ENCODE data around the gene S100A4. TPM values are rescaled to one million over a fixed set of nuclear protein-coding genes. Genes with fewer than 3 reads are reported as not detected.

S100A4 gene
- total RNA-seq, 1 donor: 793 TPM

- H3K4me1 ChIP-seq (ENCODE audit: insufficient read depth, low read length): peaks cover 43% of the 10 kb centered on the region
- H3K9me3 ChIP-seq (ENCODE audit: low read depth, low read length): no peaks in the 10 kb centered on the region
- no peaks in the 10 kb centered on the region for H3K27me3 ChIP-seq (ENCODE audit: insufficient read depth, low read length)
- H3K4me3 ChIP-seq (ENCODE audit: low read length): no peak overlapping the region
Observed at GRCh38 chr1:153519242-153519641, 26.4 kb downstream of the S100A4 start.

GRCh38 chr1:153515504-153516394 lies 29.9 kb downstream of the S100A4 start:
- Histone ChIP-seq H3K27me3 (ENCODE audit: insufficient read depth, low read length) (no peaks in the 10 kb centered on the region), H3K4me3 (ENCODE audit: low read length) (no peak overlapping the region), H3K4me1 (ENCODE audit: insufficient read depth, low read length) (peaks cover 64% of the 10 kb centered on the region), H3K9me3 (ENCODE audit: low read depth, low read length) (no peaks in the 10 kb centered on the region)

- no peak overlapping the region for H3K4me3 ChIP-seq (ENCODE audit: low read length)
- H3K27me3 ChIP-seq (ENCODE audit: insufficient read depth, low read length): no peaks in the 10 kb centered on the region
- H3K4me1 ChIP-seq (ENCODE audit: insufficient read depth, low read length): peaks cover 55% of the 10 kb centered on the region
- no peaks in the 10 kb centered on the region for H3K9me3 ChIP-seq (ENCODE audit: low read depth, low read length)
Observed at GRCh38 chr1:153513666-153514065, 31.9 kb downstream of the S100A4 start.

- no peaks in the 10 kb centered on the region for H3K9me3 ChIP-seq (ENCODE audit: low read depth, low read length)
- H3K4me3 ChIP-seq (ENCODE audit: low read length): no peak overlapping the region
- peaks cover 49% of the 10 kb centered on the region for H3K4me1 ChIP-seq (ENCODE audit: insufficient read depth, low read length)
- H3K27me3 ChIP-seq (ENCODE audit: insufficient read depth, low read length): no peaks in the 10 kb centered on the region
Observed at GRCh38 chr1:153513023-153513422, 32.6 kb downstream of the S100A4 start.

GRCh38 chr1:153510984-153511410 lies 34.6 kb downstream of the S100A4 start:
- Histone ChIP-seq H3K27me3 (ENCODE audit: insufficient read depth, low read length) (no peaks in the 10 kb centered on the region), H3K9me3 (ENCODE audit: low read depth, low read length) (no peaks in the 10 kb centered on the region), H3K4me1 (ENCODE audit: insufficient read depth, low read length) (peaks cover 39% of the 10 kb centered on the region), H3K4me3 (ENCODE audit: low read length) (no peak overlapping the region)

GRCh38 chr1:153509729-153510354 lies 35.8 kb downstream of the S100A4 start:
- Histone ChIP-seq H3K4me1 (ENCODE audit: insufficient read depth, low read length) (peaks cover 27% of the 10 kb centered on the region), H3K9me3 (ENCODE audit: low read depth, low read length) (no peaks in the 10 kb centered on the region), H3K4me3 (ENCODE audit: low read length) (no peak overlapping the region), H3K27me3 (ENCODE audit: insufficient read depth, low read length) (no peaks in the 10 kb centered on the region)

GRCh38 chr1:153509036-153509435 lies 36.6 kb downstream of the S100A4 start:
- Histone ChIP-seq H3K4me3 (ENCODE audit: low read length) (no peak overlapping the region), H3K27me3 (ENCODE audit: insufficient read depth, low read length) (no peaks in the 10 kb centered on the region), H3K9me3 (ENCODE audit: low read depth, low read length) (no peaks in the 10 kb centered on the region), H3K4me1 (ENCODE audit: insufficient read depth, low read length) (peaks cover 19% of the 10 kb centered on the region)

GRCh38 chr1:153507926-153508583 lies 37.6 kb downstream of the S100A4 start:
- no peak overlapping the region for H3K4me3 ChIP-seq (ENCODE audit: low read length)
- H3K4me1 ChIP-seq (ENCODE audit: insufficient read depth, low read length): peaks cover 9% of the 10 kb centered on the region
- no peaks in the 10 kb centered on the region for H3K9me3 ChIP-seq (ENCODE audit: low read depth, low read length)
- no peaks in the 10 kb centered on the region for H3K27me3 ChIP-seq (ENCODE audit: insufficient read depth, low read length)

- Histone ChIP-seq H3K9me3 (ENCODE audit: low read depth, low read length) (no peaks in the 10 kb centered on the region), H3K4me1 (ENCODE audit: insufficient read depth, low read length) (peaks cover 4% of the 10 kb centered on the region), H3K4me3 (ENCODE audit: low read length) (no peak overlapping the region), H3K27me3 (ENCODE audit: insufficient read depth, low read length) (no peaks in the 10 kb centered on the region)
Observed at GRCh38 chr1:153506831-153507413, 38.7 kb downstream of the S100A4 start.

GRCh38 chr1:153506386-153506785 lies 39.2 kb downstream of the S100A4 start:
- H3K4me3 ChIP-seq (ENCODE audit: low read length): no peak overlapping the region
- peaks cover 4% of the 10 kb centered on the region for H3K4me1 ChIP-seq (ENCODE audit: insufficient read depth, low read length)
- no peaks in the 10 kb centered on the region for H3K9me3 ChIP-seq (ENCODE audit: low read depth, low read length)
- H3K27me3 ChIP-seq (ENCODE audit: insufficient read depth, low read length): no peaks in the 10 kb centered on the region

GRCh38 chr1:153505576-153505975 lies 40.0 kb downstream of the S100A4 start:
- Histone ChIP-seq H3K4me3 (ENCODE audit: low read length) (no peak overlapping the region), H3K4me1 (ENCODE audit: insufficient read depth, low read length) (no peaks in the 10 kb centered on the region), H3K9me3 (ENCODE audit: low read depth, low read length) (no peaks in the 10 kb centered on the region), H3K27me3 (ENCODE audit: insufficient read depth, low read length) (no peaks in the 10 kb centered on the region)

GRCh38 chr1:153503766-153504165 lies 41.8 kb downstream of the S100A4 start:
- Histone ChIP-seq H3K4me1 (ENCODE audit: insufficient read depth, low read length) (no peaks in the 10 kb centered on the region), H3K9me3 (ENCODE audit: low read depth, low read length) (no peaks in the 10 kb centered on the region), H3K27me3 (ENCODE audit: insufficient read depth, low read length) (no peaks in the 10 kb centered on the region), H3K4me3 (ENCODE audit: low read length) (no peak overlapping the region)

- Histone ChIP-seq H3K4me1 (ENCODE audit: insufficient read depth, low read length) (peaks cover 4% of the 10 kb centered on the region), H3K27me3 (ENCODE audit: insufficient read depth, low read length) (no peaks in the 10 kb centered on the region), H3K9me3 (ENCODE audit: low read depth, low read length) (no peaks in the 10 kb centered on the region), H3K4me3 (ENCODE audit: low read length) (no peak overlapping the region)
Observed at GRCh38 chr1:153498746-153499145, 46.9 kb downstream of the S100A4 start.

- Histone ChIP-seq H3K27me3 (ENCODE audit: insufficient read depth, low read length) (no peaks in the 10 kb centered on the region), H3K9me3 (ENCODE audit: low read depth, low read length) (no peaks in the 10 kb centered on the region), H3K4me1 (ENCODE audit: insufficient read depth, low read length) (peaks cover 16% of the 10 kb centered on the region), H3K4me3 (ENCODE audit: low read length) (no peak overlapping the region)
Observed at GRCh38 chr1:153495536-153495935, 50.1 kb downstream of the S100A4 start.

GRCh38 chr1:153494976-153495535 lies 50.5 kb downstream of the S100A4 start:
- Histone ChIP-seq H3K9me3 (ENCODE audit: low read depth, low read length) (no peaks in the 10 kb centered on the region), H3K4me1 (ENCODE audit: insufficient read depth, low read length) (peaks cover 20% of the 10 kb centered on the region), H3K4me3 (ENCODE audit: low read length) (no peak overlapping the region), H3K27me3 (ENCODE audit: insufficient read depth, low read length) (no peaks in the 10 kb centered on the region)

Measured in mononuclear cell (primary cell).